Right kidney (tissue), 1 donor: Measurements from ENCODE around the gene ACMSD.

Source experiments
- DNase-seq: peaks from one replicate; pipeline ENCODE4 v3.0.0-alpha.2; 2016

Gene ACMSD

DNA sequence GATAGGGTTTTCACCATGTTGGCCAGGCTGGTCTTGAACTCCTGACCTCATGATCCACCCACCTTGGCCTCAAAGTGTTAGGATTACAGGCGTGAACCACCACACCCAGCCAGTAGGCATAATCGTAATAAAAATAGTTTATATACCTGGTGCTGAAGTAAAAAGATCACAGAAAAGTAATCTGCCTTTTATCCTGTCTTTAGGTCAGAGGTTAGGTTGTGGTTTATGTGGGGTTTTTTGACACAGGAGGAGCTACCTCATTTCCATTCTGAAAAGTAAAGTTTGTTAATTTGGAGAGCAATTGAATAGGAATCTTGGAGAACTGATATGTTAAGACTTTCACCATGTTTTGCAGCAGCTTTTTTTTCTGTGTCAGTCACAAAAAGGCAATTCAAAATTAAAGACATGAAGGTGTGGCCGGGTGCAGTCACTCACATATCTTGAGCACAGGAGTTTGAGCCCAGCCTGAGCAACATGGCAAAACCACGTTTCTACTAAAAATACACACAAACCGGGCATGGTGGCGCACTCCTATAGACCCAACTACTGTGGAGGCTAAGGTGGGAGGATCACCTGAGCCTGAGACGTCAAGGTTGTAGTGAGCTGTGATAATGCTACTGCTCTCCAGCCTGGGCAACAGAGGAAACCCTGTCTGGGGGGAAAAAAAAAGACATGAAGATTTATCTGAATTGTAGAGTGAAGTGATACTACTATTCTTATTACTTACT is 111.7 kb downstream of the ACMSD start:
- no peak for DNase-seq

DNA sequence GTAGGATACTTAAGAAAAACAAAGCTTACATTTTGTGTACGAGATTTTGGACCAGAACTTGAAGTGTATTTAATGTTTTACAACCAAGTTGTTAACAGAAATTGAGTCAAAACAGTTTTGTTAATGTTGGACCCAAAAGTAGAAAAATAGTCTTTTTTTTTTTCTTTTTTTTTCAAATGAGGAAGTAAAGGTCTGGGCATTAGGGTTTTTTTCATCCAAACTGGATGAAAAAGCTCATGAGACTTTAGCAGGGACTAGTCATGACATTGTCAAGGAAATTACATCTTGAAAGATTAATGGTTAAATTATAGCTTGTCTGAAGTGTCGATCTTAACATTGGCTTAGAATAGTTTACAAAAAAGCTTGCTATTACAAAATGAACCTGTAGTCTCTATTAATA is 112.5 kb downstream of the ACMSD start:
- no peak for DNase-seq
